Neural progenitor cell (in vitro differentiated cells): ENCODE data around the gene SPINDOC.

Experiments
- EZH2 ChIP-seq: fragments of 200-600 bp; sonication (generic); IDR thresholded peaks from 2 replicates; pipeline ENCODE4 v1.6.1; 2017; ENCODE audit warnings: antibody characterized with exemption, mild to moderate bottlenecking, moderate library complexity
- EZH2phosphoT487 ChIP-seq: fragments of 200-600 bp; sonication (generic); IDR thresholded peaks from 2 replicates; pipeline ENCODE4 v1.6.1; 2017; ENCODE audit warnings: antibody characterized with exemption
- TF ChIP-seq, protein P1 (sequence below): fragments of 200-600 bp; sonication (generic); IDR thresholded peaks from 2 replicates; pipeline ENCODE4 v1.5.1; 2017; ENCODE audit warnings: antibody characterized with exemption, mild to moderate bottlenecking

DNA sequence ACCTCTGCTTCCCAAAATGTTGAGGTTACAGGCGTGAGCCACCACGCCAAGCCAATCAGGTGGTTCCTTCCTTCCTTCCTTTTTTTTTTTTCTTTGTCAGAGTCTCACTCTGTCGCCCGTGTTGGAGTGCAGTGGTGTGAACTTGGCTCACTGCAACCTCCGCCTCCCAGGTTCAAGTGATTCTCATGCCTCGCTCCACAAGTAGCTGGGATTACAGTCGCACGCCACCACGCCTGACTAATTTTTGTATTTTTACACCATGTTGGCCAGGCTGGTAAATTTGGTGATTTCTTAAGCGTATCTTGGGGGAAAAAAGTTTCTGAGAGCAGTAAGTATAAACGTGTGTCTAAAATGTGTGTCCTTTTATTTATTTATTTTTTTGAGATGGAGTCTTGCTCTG, 18.2 kb upstream of the SPINDOC start:
- TF ChIP-seq, protein P1, sequence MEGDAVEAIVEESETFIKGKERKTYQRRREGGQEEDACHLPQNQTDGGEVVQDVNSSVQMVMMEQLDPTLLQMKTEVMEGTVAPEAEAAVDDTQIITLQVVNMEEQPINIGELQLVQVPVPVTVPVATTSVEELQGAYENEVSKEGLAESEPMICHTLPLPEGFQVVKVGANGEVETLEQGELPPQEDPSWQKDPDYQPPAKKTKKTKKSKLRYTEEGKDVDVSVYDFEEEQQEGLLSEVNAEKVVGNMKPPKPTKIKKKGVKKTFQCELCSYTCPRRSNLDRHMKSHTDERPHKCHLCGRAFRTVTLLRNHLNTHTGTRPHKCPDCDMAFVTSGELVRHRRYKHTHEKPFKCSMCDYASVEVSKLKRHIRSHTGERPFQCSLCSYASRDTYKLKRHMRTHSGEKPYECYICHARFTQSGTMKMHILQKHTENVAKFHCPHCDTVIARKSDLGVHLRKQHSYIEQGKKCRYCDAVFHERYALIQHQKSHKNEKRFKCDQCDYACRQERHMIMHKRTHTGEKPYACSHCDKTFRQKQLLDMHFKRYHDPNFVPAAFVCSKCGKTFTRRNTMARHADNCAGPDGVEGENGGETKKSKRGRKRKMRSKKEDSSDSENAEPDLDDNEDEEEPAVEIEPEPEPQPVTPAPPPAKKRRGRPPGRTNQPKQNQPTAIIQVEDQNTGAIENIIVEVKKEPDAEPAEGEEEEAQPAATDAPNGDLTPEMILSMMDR = no peak
- TF ChIP-seq EZH2 (no peak), EZH2phosphoT487 (no peak)
